ENCODE data around the gene KCNQ1OT1.

Gene KCNQ1OT1

GRCh38 chr11:2731130-2732125 lies 31.6 kb upstream of the KCNQ1OT1 start:
- TF ChIP-seq ESRRG (CRISPR knock-in tag; IDR thresholded peaks at IDR 0.05) (no peak), RARB (CRISPR knock-in tag; IDR thresholded peaks at IDR 0.05) (no peak), TSHZ2 (CRISPR knock-in tag; IDR thresholded peaks at IDR 0.05) (no peak), SNAI2 (CRISPR knock-in tag; IDR thresholded peaks at IDR 0.05) (no peak), ZNF70 (CRISPR knock-in tag; IDR thresholded peaks at IDR 0.05) (no peak), POU6F1 (CRISPR knock-in tag; IDR thresholded peaks at IDR 0.05; ENCODE audit: borderline replicate concordance, low read depth) (no peak), GLIS3 (CRISPR knock-in tag; IDR thresholded peaks at IDR 0.05) (no peak), BACH2 (CRISPR knock-in tag; IDR thresholded peaks at IDR 0.05; ENCODE audit: borderline replicate concordance) (no peak), ZFP30 (CRISPR knock-in tag; IDR thresholded peaks at IDR 0.05) (no peak)
- ATAC-seq = no peak

- no peak for TF ChIP-seq PATZ1 (CRISPR knock-in tag; IDR thresholded peaks at IDR 0.05; ENCODE audit: borderline replicate concordance)
- TF ChIP-seq RARB (CRISPR knock-in tag; IDR thresholded peaks at IDR 0.05) = no peak
- no peak for TF ChIP-seq POU6F1 (CRISPR knock-in tag; IDR thresholded peaks at IDR 0.05; ENCODE audit: borderline replicate concordance, low read depth)
- TF ChIP-seq ESRRG (CRISPR knock-in tag; IDR thresholded peaks at IDR 0.05) = no peak
- TF ChIP-seq ZNF565 (CRISPR knock-in tag; conservative IDR thresholded peaks at IDR 0.05; ENCODE audit: low read depth) = no peak
- no peak for TF ChIP-seq CREB5 (CRISPR knock-in tag; IDR thresholded peaks at IDR 0.05; ENCODE audit: low read depth)
- no peak for TF ChIP-seq ZFP3 (CRISPR knock-in tag; IDR thresholded peaks at IDR 0.05)
- no peak for TF ChIP-seq ZNF8 (CRISPR knock-in tag; IDR thresholded peaks at IDR 0.05)
- no peak for TF ChIP-seq CSRNP3 (CRISPR knock-in tag; IDR thresholded peaks at IDR 0.05)
- no peak for TF ChIP-seq OSR1 (CRISPR knock-in tag; IDR thresholded peaks at IDR 0.05)
- TF ChIP-seq ZFP30 (CRISPR knock-in tag; IDR thresholded peaks at IDR 0.05) = no peak
- no peak for TF ChIP-seq TOX (CRISPR knock-in tag; IDR thresholded peaks at IDR 0.05; ENCODE audit: borderline replicate concordance)
- no peak for ATAC-seq
Measured at GRCh38 chr11:2730272-2731129, 30.7 kb upstream of the KCNQ1OT1 start.
